Stimulated activated CD4-positive, alpha-beta T cell treated with anti-CD3 and anti-CD28 coated beads, TNF-alpha, amount 100 ng/mL, for 24 hours (primary cell): ENCODE measurements around the gene MACROD2.

Experiments
- DNase-seq, 3 experiments: peaks; one replicate each; pipeline ENCODE4 v3.0.0-alpha.2; 2020; ENCODE audit warnings: low read depth in 3 of 3

MACROD2 gene

GRCh38 chr20:14816471-14816870 lies 821.2 kb downstream of the MACROD2 start:
- DNase-seq, result no peak

GRCh38 chr20:14817101-14817500 lies 821.8 kb downstream of the MACROD2 start:
- no peak for DNase-seq

- no peak for DNase-seq
Observed at GRCh38 chr20:14820771-14821170, 825.5 kb downstream of the MACROD2 start.

GRCh38 chr20:14821251-14821650 lies 825.9 kb downstream of the MACROD2 start:
- DNase-seq, result no peak

- no peak for DNase-seq
Observed at GRCh38 chr20:14824996-14825395, 829.7 kb downstream of the MACROD2 start.

- DNase-seq, result no peak
Observed at GRCh38 chr20:14826543-14827313, 831.4 kb downstream of the MACROD2 start.

GRCh38 chr20:14828459-14828858 lies 833.1 kb downstream of the MACROD2 start:
- no peak for DNase-seq

GRCh38 chr20:14829906-14830305 lies 834.6 kb downstream of the MACROD2 start:
- DNase-seq, result no peak

GRCh38 chr20:14830466-14830865 lies 835.1 kb downstream of the MACROD2 start:
- no peak for DNase-seq

GRCh38 chr20:14830899-14831298 lies 835.6 kb downstream of the MACROD2 start:
- no peak for DNase-seq

- no peak for DNase-seq
Observed at GRCh38 chr20:14832630-14833029, 837.3 kb downstream of the MACROD2 start.

GRCh38 chr20:14838663-14839628 lies 843.6 kb downstream of the MACROD2 start:
- no peak for DNase-seq

GRCh38 chr20:14845199-14846160 lies 850.2 kb downstream of the MACROD2 start:
- DNase-seq, result no peak

- DNase-seq, result no peak
Observed at GRCh38 chr20:14848806-14849205, 853.5 kb downstream of the MACROD2 start.

GRCh38 chr20:14853079-14853478 lies 857.8 kb downstream of the MACROD2 start:
- DNase-seq, result no peak

- no peak for DNase-seq
Observed at GRCh38 chr20:14855171-14855570, 859.9 kb downstream of the MACROD2 start.

- no peak for DNase-seq
Observed at GRCh38 chr20:14859627-14860026, 864.3 kb downstream of the MACROD2 start.

GRCh38 chr20:14860410-14860814 lies 865.1 kb downstream of the MACROD2 start:
- no peak for DNase-seq

GRCh38 chr20:14861028-14861699 lies 865.8 kb downstream of the MACROD2 start:
- no peak for DNase-seq

- DNase-seq, result no peak
Observed at GRCh38 chr20:14865169-14865568, 869.9 kb downstream of the MACROD2 start.

GRCh38 chr20:14865731-14866130 lies 870.4 kb downstream of the MACROD2 start:
- DNase-seq, result no peak
